ENCODE measurements around the gene IL17REL. TPM values are rescaled to one million over a fixed set of nuclear protein-coding genes. Genes with fewer than 3 reads are reported as not detected.

The IL17REL gene
- total RNA-seq, 1 experiment from 2014 or later = 0.24 TPM

GRCh38 chr22:50056214-50056972 is 43.8 kb upstream of the IL17REL start:
- peaks cover 12% of the 10 kb centered on the region for H3K4me1 Mint-ChIP-seq
- 0 out of 2 replicates have a peak, but pooled peaks cover 4% of the 10 kb centered on the region for H3K36me3 Mint-ChIP-seq
- H3K4me3 Mint-ChIP-seq = peak overlapping the region; percentile 20; the same call in 1 of the 2 replicates
- ChIA-PET CTCF (interaction anchor here (0.6 to 2.7 kb wide), 9 partner anchors 9 to 303 kb away, joined by 3 to 15 read pairs (median 3); no protein-coding TSS in a partner anchor), POLR2A (interaction anchor here (0.6 kb wide), 1 partner anchor 18 kb away, joined by 3 read pairs; no protein-coding TSS in a partner anchor)
- H3K27me3 Mint-ChIP-seq (ENCODE audit: low read depth) = peaks cover 26% of the 10 kb centered on the region
- H3K9me3 Mint-ChIP-seq = peaks cover 15% of the 10 kb centered on the region
- H3K27ac Mint-ChIP-seq = no peak overlapping the region
- ATAC-seq (no peak), DNase-seq (ENCODE audit: low spot score) (no peak)
- TF ChIP-seq NFATC4 (CRISPR knock-in tag; IDR thresholded peaks at IDR 0.05) (no peak), ZNF317 (CRISPR knock-in tag; IDR thresholded peaks at IDR 0.05; ENCODE audit: borderline replicate concordance, low read depth) (no peak), JAZF1 (CRISPR knock-in tag; IDR thresholded peaks at IDR 0.05) (no peak), ZNF138 (CRISPR knock-in tag; conservative IDR thresholded peaks at IDR 0.05) (no peak), NR3C1 (CRISPR knock-in tag; conservative IDR thresholded peaks at IDR 0.05; ENCODE audit: low read depth) (no peak), GRHL2 (CRISPR knock-in tag; IDR thresholded peaks at IDR 0.05; ENCODE audit: insufficient replicate concordance, severe bottlenecking) (no peak)

GRCh38 chr22:50053861-50054260 is 41.3 kb upstream of the IL17REL start:
- TF ChIP-seq MAX (CRISPR knock-in tag; IDR thresholded peaks at IDR 0.05) (no peak), MXD4 (CRISPR knock-in tag; IDR thresholded peaks at IDR 0.05; ENCODE audit: borderline replicate concordance) (no peak), GRHL2 (CRISPR knock-in tag; IDR thresholded peaks at IDR 0.05; ENCODE audit: insufficient replicate concordance, severe bottlenecking) (no peak)
- DNase-seq (ENCODE audit: low spot score) (no peak), ATAC-seq (no peak)
- H3K36me3 Mint-ChIP-seq = 0 out of 2 replicates have a peak, but pooled peaks cover 4% of the 10 kb centered on the region
- peaks cover 15% of the 10 kb centered on the region for H3K9me3 Mint-ChIP-seq
- H3K4me1 Mint-ChIP-seq = no peaks in the 10 kb centered on the region
- no peak overlapping the region for H3K4me3 Mint-ChIP-seq
- CTCF ChIA-PET = no interaction called here
- POLR2A ChIA-PET = no interaction called here
- H3K27ac Mint-ChIP-seq = no peak overlapping the region
- peaks cover 16% of the 10 kb centered on the region for H3K27me3 Mint-ChIP-seq (ENCODE audit: low read depth)

- peaks cover 10% of the 10 kb centered on the region for H3K27me3 Mint-ChIP-seq (ENCODE audit: low read depth)
- H3K4me3 Mint-ChIP-seq = no peak overlapping the region
- H3K27ac Mint-ChIP-seq = no peak overlapping the region
- H3K36me3 Mint-ChIP-seq = 0 out of 2 replicates have a peak, but pooled peaks cover 4% of the 10 kb centered on the region
- POLR2A ChIA-PET = no interaction called here
- DNase-seq (ENCODE audit: low spot score) (no peak), ATAC-seq (no peak)
- no peaks in the 10 kb centered on the region for H3K4me1 Mint-ChIP-seq
- CTCF ChIA-PET = interaction anchor here (1.2 kb wide), 1 partner anchor 21 kb away, joined by 5 read pairs; no protein-coding TSS in a partner anchor
- H3K9me3 Mint-ChIP-seq = peaks cover 15% of the 10 kb centered on the region
- TF ChIP-seq E2F1 (CRISPR knock-in tag; IDR thresholded peaks at IDR 0.05) (no peak), PREB (CRISPR knock-in tag; IDR thresholded peaks at IDR 0.05; ENCODE audit: borderline replicate concordance) (no peak), TEAD4 (CRISPR knock-in tag; IDR thresholded peaks at IDR 0.05) (no peak), ETV6 (CRISPR knock-in tag; IDR thresholded peaks at IDR 0.05) (no peak), GRHL2 (CRISPR knock-in tag; IDR thresholded peaks at IDR 0.05; ENCODE audit: insufficient replicate concordance, severe bottlenecking) (no peak), NFYB (CRISPR knock-in tag; conservative IDR thresholded peaks at IDR 0.05; ENCODE audit: low read depth) (no peak), FOXP4 (CRISPR knock-in tag; IDR thresholded peaks at IDR 0.05) (no peak), SMAD4 (CRISPR knock-in tag; IDR thresholded peaks at IDR 0.05) (no peak), ELF4 (CRISPR knock-in tag; IDR thresholded peaks at IDR 0.05; ENCODE audit: low read depth) (no peak), NFE2L1 (CRISPR knock-in tag; IDR thresholded peaks at IDR 0.05) (no peak), ERG (CRISPR knock-in tag; IDR thresholded peaks at IDR 0.05) (no peak)
These were observed 39.4 kb upstream of the IL17REL start for GRCh38 chr22:50051930-50052329.

Measured in WTC11 (cell line).